Uterus (tissue), 2 donors: ENCODE results near the gene MTMR1.

ENCODE experiments used
- POLR2A ChIP-seq, 2 donors: fragments of 450-650 bp; IDR thresholded peaks; one replicate each; pipeline ENCODE4 v1.6.1; 2016; ENCODE audit warnings: antibody characterized with exemption in 2 of 2, mild to moderate bottlenecking in 1 of 2, moderate library complexity in 1 of 2
- TF ChIP-seq, protein P1 (sequence below), 4 experiments: fragments of 200-600 bp in 2 of 4; fragments of 450-650 bp in 2 of 4; sonication (generic) in 2 of 4; IDR thresholded peaks; one replicate each; pipeline ENCODE4 v1.5.1; 2016 to 2019; ENCODE audit warnings: antibody characterized with exemption in 4 of 4, mild to moderate bottlenecking in 2 of 4, moderate library complexity in 1 of 4

DNA sequence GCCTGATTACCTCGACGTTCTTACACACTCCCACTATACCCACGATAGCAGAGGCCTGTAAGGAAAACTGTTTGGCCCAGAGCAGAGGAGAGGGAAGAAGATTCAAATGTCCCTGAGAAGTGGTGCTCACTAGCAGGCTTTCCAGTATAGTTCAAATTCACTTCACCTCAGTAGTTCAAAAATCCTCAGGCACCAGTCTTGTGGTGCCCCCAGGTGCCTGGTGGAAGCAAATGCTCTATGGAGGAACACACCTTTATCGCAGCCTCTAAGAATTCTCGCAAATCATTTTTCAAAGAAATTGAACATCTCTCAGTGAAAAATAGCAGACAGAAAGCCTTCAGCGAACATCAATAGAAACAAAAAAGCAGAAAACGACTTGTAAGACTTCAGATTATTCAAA lies 12.2 kb upstream of the MTMR1 start:
- TF ChIP-seq, protein P1, sequence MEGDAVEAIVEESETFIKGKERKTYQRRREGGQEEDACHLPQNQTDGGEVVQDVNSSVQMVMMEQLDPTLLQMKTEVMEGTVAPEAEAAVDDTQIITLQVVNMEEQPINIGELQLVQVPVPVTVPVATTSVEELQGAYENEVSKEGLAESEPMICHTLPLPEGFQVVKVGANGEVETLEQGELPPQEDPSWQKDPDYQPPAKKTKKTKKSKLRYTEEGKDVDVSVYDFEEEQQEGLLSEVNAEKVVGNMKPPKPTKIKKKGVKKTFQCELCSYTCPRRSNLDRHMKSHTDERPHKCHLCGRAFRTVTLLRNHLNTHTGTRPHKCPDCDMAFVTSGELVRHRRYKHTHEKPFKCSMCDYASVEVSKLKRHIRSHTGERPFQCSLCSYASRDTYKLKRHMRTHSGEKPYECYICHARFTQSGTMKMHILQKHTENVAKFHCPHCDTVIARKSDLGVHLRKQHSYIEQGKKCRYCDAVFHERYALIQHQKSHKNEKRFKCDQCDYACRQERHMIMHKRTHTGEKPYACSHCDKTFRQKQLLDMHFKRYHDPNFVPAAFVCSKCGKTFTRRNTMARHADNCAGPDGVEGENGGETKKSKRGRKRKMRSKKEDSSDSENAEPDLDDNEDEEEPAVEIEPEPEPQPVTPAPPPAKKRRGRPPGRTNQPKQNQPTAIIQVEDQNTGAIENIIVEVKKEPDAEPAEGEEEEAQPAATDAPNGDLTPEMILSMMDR (IDR thresholded peaks at IDR 0.05), result peak in 2 of 4 experiments; percentile 15 to 37
- no peak for TF ChIP-seq POLR2A (IDR thresholded peaks at IDR 0.05)
